ENCODE results near the gene TNFRSF1A.
A peak's percentile ranks its signal among the peaks of the same experiment; 100 is the strongest.
"Not testable (repeated sequence)": the region's sequence is repeated elsewhere in the genome, so short reads cannot be mapped to it uniquely, and the experiment has no call there.

TNFRSF1A gene

DNA sequence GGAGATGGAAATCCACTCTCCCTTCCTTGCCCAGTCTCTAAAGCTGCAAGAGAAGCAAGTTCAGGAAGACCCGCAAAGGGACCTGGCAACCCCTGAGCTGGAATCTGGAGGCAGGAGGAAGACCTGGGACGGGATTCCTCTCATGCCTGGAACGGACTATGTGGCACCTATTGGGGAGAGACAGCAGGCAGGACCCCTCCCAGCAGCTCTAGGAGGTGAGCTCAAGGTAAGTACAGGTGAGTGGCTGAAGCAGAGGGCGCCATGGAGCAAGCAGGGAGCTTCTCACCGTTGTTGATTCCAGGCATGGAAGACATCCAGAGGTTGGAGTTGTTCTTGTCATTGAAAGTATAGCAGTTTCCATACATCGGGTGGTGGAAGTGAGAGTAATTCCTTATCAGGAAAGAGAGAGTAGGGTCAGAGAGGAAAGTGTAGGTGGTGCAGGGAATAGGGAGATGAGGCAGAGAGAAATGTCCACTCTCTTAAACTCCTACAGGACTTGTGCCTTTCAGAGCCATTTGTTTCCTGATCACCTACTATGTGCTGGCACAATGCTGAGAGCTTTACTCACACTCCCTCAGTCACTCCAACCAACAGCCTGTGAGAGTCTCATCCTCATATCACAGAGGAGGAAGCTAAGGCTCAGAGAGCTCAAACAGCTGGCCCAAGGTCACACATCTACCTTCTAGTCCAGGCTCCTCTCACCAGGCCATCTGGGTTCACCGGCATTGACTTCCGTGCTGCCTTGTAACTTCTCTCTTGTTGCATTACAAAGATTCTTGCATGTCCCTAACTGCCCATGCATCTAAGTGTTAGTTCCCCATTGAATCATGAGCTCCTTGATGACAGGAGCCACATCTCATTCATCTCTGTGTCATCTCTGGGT is 13.9 kb upstream of the TNFRSF1A start:
- no peak for DNase-seq (ENCODE audit: low read depth)

GRCh38 chr12:6354495-6355393 is 12.9 kb upstream of the TNFRSF1A start:
- no peak for DNase-seq (ENCODE audit: low read depth)

DNA sequence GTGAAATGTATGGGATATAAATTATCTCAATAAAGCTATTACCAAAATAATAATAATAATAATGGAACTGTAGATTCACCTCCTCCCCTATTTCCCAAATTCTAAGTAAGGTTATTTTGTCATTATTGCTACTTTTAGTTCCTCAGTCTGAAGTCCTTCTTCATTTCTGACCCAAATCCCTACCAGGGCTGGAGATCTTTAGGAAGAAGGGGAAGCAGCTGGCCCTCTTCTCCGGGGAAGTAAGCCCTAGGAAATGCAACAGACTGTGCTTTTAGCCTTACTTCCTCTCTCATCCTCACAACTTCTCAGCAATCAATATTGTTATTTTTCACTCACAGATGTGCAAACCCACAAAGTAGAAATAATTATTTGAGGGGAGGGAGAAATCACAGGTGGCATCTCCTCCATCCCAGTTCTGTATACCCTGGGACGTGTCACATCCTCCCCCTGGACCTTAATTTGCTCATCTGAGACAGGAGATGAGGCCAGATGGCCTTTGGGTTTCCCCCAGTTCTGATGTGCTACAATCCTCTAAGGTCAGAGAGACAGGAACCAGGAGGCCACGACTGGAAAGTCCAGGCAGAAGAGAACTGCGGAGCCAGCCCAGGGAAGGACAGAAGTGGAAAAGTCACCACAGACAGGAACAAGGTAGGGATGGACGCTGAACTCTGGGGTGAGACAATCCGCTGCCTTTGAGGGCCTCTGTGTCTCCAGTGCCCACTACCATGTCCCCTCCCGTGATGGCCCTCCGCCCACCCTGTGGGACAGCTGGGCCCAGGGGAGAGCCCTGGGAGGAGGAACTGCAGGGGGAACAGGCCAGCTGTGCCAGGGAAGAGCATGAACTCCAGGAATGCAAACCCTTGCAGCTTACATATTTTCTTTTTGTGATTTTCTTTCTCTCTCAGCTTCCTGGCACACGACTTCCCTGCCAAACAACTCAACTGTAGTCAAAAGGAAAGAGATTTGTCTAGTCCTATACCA is 10.6 kb upstream of the TNFRSF1A start:
- no peak for DNase-seq (ENCODE audit: low read depth)

- no peak for DNase-seq (ENCODE audit: low read depth)
These were observed 9.7 kb upstream of the TNFRSF1A start for GRCh38 chr12:6351622-6352021.

GRCh38 chr12:6347367-6348338 is 5.8 kb upstream of the TNFRSF1A start:
- peak; percentile 81 for DNase-seq (ENCODE audit: low read depth)

DNA sequence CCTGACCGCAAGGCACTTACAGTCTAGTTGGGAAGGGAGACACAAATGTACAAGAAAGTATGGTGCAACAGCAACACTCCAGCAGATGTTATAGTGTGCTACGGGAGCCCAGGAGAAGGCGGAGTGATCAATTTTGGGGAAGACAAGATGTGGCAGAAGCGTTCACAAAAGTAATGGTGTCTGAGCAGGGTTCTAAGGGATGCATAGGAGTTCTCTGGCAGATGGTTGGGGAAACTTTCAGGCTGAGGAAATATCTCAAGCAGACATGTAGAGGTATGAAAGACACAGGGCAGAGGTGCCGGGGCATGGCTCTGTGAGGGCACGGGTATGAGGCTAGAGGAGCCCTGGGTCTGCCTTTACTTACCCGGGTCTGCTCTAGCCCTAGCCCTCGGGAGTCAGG is 5.1 kb upstream of the TNFRSF1A start:
- no peak for DNase-seq (ENCODE audit: low read depth)

- DNase-seq (ENCODE audit: low read depth) = no peak
These were observed 4.5 kb upstream of the TNFRSF1A start for GRCh38 chr12:6346235-6346832.

GRCh38 chr12:6345319-6346091 is 3.6 kb upstream of the TNFRSF1A start:
- DNase-seq (ENCODE audit: low read depth) = peak; percentile 95

DNA sequence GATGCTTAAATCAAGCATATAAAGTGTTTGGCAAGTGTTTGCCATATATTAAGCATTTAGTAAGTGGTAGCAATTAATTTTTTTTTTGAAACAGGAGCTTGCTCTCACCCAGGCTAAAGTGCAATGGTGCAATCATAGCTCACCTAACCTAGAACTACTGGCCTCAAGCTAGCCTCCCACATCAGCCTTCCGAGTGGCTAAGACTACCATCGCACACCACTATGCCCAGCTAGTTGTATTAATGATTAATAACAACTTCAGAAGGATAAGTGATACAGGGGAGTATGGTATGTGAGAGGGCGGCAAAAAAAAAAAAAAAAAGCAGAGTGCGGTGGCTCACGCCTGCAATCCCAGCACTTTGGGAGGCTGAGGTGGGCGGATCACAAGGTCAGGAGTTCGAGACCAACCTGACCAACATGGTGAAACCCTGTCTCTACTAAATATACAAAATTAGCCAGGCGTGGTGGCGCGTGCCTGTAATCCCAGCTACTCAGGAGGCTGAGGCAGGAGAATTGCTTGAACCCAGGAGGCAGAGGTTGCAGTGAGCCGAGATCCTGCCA is 2.3 kb upstream of the TNFRSF1A start:
- not testable (repeated sequence) for DNase-seq (ENCODE audit: low read depth)

- DNase-seq (ENCODE audit: low read depth) = no peak
These were observed 1.6 kb upstream of the TNFRSF1A start for GRCh38 chr12:6343518-6343917.

- no peak for DNase-seq (ENCODE audit: low read depth)
These were observed 439 bp upstream of the TNFRSF1A start for GRCh38 chr12:6342140-6342889.

DNA sequence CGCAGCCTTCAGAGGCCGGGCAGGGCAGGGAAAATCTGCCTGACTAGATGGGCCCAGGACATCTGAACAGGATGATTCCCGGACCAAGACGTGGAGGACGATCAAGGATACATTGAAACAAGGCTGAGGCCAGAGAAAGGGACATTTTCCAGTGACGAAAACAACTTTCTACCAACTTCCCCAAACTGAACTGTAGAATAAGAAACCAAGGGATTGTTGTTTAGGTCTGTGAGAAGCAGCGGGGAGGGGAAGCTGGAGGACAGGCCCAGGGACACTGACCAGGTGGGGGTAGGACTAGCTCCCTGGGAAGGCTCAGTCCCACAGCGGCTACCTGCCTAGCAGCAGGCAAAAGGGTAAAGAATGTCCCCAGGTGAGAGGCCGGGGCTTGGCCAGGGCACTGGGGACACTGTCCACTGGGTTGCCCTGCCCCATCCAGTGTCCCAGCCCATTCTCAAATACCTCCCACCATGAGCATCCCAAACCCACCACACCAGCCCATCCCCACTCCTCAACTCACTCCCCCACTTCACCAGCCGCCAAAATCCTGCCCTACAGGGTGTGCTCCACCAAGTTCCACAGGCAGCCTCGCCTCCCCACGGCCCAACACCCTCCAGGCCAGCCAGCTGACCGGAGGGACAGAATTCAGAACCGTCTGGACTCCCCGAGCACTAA is 995 bp downstream of the TNFRSF1A start:
- DNase-seq (ENCODE audit: low read depth) = no peak

DNA sequence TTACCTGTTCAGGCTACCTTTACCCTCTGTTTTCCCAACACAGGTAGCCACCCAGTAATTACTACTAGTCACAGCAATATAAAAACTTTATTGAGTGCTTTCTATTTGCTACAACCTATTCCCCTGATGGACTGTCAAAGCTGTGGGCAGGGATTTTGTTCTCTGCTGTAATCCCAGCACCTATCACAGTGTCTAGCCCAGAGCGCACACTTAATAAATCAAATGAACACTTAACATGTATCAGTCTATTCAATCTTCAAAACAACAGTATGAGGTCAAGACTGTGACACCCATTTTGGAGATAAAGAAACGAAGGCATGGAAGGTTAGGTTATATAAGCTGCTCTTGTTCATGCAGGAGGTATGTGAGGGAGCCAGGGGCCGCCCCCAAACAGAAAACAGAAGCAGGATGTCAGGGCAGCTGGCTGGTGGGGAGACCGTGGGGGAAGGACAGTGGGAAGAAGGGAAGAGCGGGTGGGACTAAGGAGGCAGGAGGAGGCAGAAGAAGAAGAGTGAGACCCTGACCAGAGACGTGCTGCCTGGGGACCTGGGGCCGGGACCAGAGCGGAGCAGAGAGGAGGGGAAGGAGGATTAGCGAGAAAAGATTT is 1.7 kb downstream of the TNFRSF1A start:
- peak; percentile 64 for DNase-seq (ENCODE audit: low read depth)

DNA sequence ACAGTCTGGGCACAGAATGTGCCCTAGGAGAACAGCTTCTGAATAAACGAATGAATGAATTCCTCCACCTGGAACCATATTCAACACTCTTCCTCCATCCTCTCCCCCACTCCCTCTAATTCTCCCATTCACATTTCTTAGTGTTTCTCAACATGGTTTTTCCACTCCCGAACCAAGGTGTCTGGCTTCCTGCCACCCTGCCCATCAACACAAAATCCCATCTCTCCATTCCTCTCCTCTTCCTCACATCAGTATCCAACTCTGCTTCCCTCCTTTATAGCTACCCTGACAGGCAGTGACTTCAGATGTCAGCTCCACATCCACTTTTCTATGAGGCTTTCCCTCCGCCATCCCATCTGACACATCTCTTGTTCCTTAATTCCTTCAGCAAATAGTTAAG is 2.9 kb downstream of the TNFRSF1A start:
- DNase-seq (ENCODE audit: low read depth) = no peak

DNA sequence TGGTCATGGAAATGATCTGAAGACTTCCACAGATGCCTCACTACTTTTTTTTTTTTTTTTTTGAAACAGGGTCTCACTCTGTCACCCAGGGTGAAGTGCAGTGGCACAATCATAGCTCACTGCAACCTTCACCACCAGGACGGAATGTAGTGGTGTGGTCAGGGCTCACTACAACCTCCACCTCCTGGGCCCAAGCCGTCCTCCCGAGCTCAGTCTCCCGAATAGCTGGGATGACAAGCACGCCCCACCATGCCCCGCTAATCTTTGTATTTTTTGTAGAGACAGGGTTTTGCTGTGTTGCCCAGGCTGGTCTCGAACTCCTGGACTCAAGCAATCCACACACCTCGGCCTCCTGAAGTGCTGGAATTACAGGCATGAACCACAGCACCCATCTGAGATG is 3.3 kb downstream of the TNFRSF1A start:
- DNase-seq (ENCODE audit: low read depth) = not testable (repeated sequence)

DNA sequence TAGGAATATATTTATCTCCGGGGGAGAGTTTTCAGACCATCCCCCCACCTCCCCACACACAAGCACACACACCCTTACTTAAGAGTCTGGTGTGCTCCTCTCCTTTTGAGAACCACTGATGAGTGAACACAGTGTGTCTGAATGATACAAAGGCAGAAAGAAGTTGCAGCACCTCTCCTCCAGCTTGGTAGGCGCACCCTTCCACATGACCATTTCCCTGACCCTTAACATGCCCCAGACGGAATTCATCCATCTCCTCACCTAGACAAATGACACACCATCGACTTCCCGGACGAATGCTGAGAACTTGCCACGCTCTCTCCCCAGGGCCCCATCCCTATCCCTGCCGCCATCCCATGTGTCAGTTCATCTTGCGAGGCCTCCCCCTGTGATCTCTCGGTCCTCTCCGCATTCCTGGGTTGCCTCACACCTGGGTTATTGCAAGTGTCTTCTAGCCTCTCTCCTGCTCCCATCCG is 3.9 kb downstream of the TNFRSF1A start:
- DNase-seq (ENCODE audit: low read depth) = no peak

Measured in stromal cell of bone marrow (primary cell).